Prostate gland (tissue), 2 donors: Measurements from ENCODE around the gene PSAPL1. TPM values are rescaled to one million over a fixed set of nuclear protein-coding genes. Genes with fewer than 3 reads are reported as not detected.

ENCODE experiments used
- DNase-seq: peaks from one replicate; pipeline ENCODE4 v3.0.0-alpha.2; 2019; ENCODE audit warnings: low spot score
- H3K27ac ChIP-seq, 2 donors: fragments of 200-600 bp; sonication (generic); 2 replicates each; pipeline ENCODE4 v1.5.1; 2017 to 2019
- H3K27me3 ChIP-seq: fragments of 200-600 bp; sonication (generic); replicated peaks from 2 replicates; pipeline ENCODE4 v1.5.1; 2019; ENCODE audit not compliant: insufficient read depth
- H3K36me3 ChIP-seq, 2 donors: fragments of 200-600 bp; sonication (generic); 1 replicate in 1 of 2; 2 replicates in 1 of 2; pipeline versions ENCODE4 v1.5.1 to v1.8.1; 2017 to 2019
- H3K4me1 ChIP-seq: fragments of 200-600 bp; sonication (generic); replicated peaks from 2 replicates; pipeline ENCODE4 v1.5.1; 2019
- H3K4me3 ChIP-seq, 2 donors: fragments of 200-600 bp; sonication (generic); 2 replicates each; pipeline ENCODE4 v1.5.1; 2017 to 2019
- H3K9me3 ChIP-seq: fragments of 200-600 bp; sonication (generic); 2 replicates; pipeline ENCODE4 v1.5.1; 2017
- POLR2A ChIP-seq: fragments of 450-650 bp; IDR thresholded peaks from one replicate; pipeline ENCODE4 v1.6.1; 2016; ENCODE audit warnings: antibody characterized with exemption, mild to moderate bottlenecking
- POLR2AphosphoS5 ChIP-seq: sonication (generic); formaldehyde crosslinking; IDR thresholded peaks from one replicate; pipeline ENCODE4 v1.6.1; 2017; ENCODE audit warnings: antibody characterized with exemption
- WGBS: methylation state at CpG from one replicate; pipeline ENCODE4 v1.1.5; 2018; 5-methylcytosine and 5-hydroxymethylcytosine counted together
- intact Hi-C: fragments of 100-400 bp; cut with DNase I; formaldehyde crosslinking; loops from one replicate; pipeline ENCODE4 v1.14.2; 2022
- total RNA-seq, 2 donors: library from RNA; depleted of rRNA; stranded (reverse); fragments of >200 nt; gene quantifications; one replicate each; pipeline ENCODE4 v1.1.0, GENCODE V29; 2016
- TF ChIP-seq, protein P1 (sequence below), 4 experiments: fragments of 200-600 bp in 2 of 4; fragments of 450-650 bp in 2 of 4; sonication (generic) in 2 of 4; IDR thresholded peaks; 1 replicate in 3 of 4; 2 replicates in 1 of 4; pipeline ENCODE4 v1.5.1; 2016 to 2019; ENCODE audit warnings: antibody characterized with exemption in 4 of 4, mild to moderate bottlenecking in 2 of 4, moderate library complexity in 2 of 4

PSAPL1 gene
- total RNA-seq, 2 donors from 2014 or later: 0.05 to 12.9 TPM

GRCh38 chr4:7433376-7434140 lies 1.2 kb downstream of the PSAPL1 start:
- no peaks in the 10 kb centered on the region for H3K27me3 ChIP-seq
- DNase-seq: no peak
- no peak overlapping the region for H3K27ac ChIP-seq
- no peaks in the 10 kb centered on the region for H3K4me1 ChIP-seq
- no peaks in the 10 kb centered on the region for H3K36me3 ChIP-seq
- TF ChIP-seq POLR2A: no peak
- TF ChIP-seq, protein P1, sequence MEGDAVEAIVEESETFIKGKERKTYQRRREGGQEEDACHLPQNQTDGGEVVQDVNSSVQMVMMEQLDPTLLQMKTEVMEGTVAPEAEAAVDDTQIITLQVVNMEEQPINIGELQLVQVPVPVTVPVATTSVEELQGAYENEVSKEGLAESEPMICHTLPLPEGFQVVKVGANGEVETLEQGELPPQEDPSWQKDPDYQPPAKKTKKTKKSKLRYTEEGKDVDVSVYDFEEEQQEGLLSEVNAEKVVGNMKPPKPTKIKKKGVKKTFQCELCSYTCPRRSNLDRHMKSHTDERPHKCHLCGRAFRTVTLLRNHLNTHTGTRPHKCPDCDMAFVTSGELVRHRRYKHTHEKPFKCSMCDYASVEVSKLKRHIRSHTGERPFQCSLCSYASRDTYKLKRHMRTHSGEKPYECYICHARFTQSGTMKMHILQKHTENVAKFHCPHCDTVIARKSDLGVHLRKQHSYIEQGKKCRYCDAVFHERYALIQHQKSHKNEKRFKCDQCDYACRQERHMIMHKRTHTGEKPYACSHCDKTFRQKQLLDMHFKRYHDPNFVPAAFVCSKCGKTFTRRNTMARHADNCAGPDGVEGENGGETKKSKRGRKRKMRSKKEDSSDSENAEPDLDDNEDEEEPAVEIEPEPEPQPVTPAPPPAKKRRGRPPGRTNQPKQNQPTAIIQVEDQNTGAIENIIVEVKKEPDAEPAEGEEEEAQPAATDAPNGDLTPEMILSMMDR (IDR thresholded peaks at IDR 0.05): no peak
- TF ChIP-seq POLR2AphosphoS5: no peak
- no peaks in the 10 kb centered on the region for H3K9me3 ChIP-seq
- intact Hi-C loops: no loop called here
- H3K4me3 ChIP-seq: no peak overlapping the region
- WGBS: 95% methylated on average over 24 of the region's 28 CpGs

- no peak for TF ChIP-seq POLR2A
- TF ChIP-seq, protein P1 (IDR thresholded peaks at IDR 0.05): no peak
- TF ChIP-seq POLR2AphosphoS5: no peak
- intact Hi-C loops: no loop called here
- 86% methylated on average over 23 of the region's 23 CpGs for WGBS
- no peak for DNase-seq
- Histone ChIP-seq H3K36me3 (no peaks in the 10 kb centered on the region), H3K4me1 (no peaks in the 10 kb centered on the region), H3K9me3 (no peaks in the 10 kb centered on the region), H3K4me3 (no peak overlapping the region), H3K27ac (no peak overlapping the region), H3K27me3 (no peaks in the 10 kb centered on the region)
These were observed 2.0 kb downstream of the PSAPL1 start for GRCh38 chr4:7432531-7433375.

DNA sequence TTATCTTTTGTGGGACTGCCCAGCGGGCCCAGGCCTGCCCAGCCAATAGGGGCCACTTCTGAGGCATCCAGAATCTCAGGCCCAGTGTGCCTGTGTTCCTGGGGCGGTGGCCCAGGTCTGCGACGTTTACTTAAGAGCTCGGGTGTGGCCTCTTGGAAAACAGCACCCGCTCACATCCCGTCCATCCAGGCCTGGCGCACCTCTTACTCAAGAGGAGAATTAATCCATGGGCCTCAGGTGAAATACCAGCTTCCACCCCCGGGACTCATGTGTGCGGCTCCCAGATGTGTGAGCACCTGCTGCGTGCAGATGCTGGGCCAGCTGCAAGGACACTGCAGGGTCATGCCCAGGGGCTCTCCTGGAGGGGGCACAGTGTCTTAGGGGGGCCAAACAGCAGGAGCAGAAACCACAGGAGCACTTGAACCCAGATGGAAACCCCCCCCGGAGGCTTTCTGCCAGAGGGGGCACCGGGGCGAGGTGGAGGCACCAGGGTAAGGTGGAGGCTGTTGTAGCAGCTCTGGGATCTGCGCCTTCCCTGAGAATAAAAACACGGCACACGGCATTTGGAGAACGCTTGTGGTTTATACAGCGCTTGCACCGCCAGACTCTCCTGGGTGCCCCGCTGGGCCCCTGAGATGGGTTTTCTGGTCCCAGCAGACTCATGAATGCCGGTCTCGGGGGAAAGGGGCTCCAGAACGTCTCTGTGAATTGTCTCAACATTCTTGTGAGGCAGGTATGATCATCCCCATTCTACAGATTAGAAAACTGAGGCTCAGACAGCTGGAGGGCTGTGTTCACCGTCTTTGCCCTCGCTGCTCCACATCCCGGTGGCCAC lies 2.8 kb downstream of the PSAPL1 start:
- H3K4me1 ChIP-seq: no peaks in the 10 kb centered on the region
- no peak overlapping the region for H3K27ac ChIP-seq
- intact Hi-C loops: no loop called here
- no peaks in the 10 kb centered on the region for H3K36me3 ChIP-seq
- no peak for DNase-seq
- H3K4me3 ChIP-seq: no peak overlapping the region
- no peaks in the 10 kb centered on the region for H3K9me3 ChIP-seq
- WGBS: 89% methylated on average over 27 of the region's 27 CpGs
- no peaks in the 10 kb centered on the region for H3K27me3 ChIP-seq
- TF ChIP-seq, protein P1 (IDR thresholded peaks at IDR 0.05): no peak
- TF ChIP-seq POLR2A (no peak), POLR2AphosphoS5 (no peak)

- WGBS: 84% methylated on average over 16 of the region's 17 CpGs
These were observed 3.6 kb downstream of the PSAPL1 start for GRCh38 chr4:7430965-7431695.

More at GRCh38 chr4:7430965-7431695, 3.6 kb downstream of the PSAPL1 start:
- Histone ChIP-seq H3K36me3 (no peaks in the 10 kb centered on the region), H3K9me3 (no peaks in the 10 kb centered on the region), H3K27me3 (no peaks in the 10 kb centered on the region), H3K4me3 (no peak overlapping the region), H3K4me1 (no peaks in the 10 kb centered on the region), H3K27ac (no peak overlapping the region)
- DNase-seq: no peak
- TF ChIP-seq, protein P1 (IDR thresholded peaks at IDR 0.05): no peak
- TF ChIP-seq POLR2A: no peak
- no peak for TF ChIP-seq POLR2AphosphoS5
- intact Hi-C loops: no loop called here
